ENCODE measurements around the gene RGL3. TPM values are rescaled to one million over a fixed set of nuclear protein-coding genes. Genes with fewer than 3 reads are reported as not detected.
"Not testable (repeated sequence)": the region's sequence is repeated elsewhere in the genome, so short reads cannot be mapped to it uniquely, and the experiment has no call there.

The RGL3 gene
- total RNA-seq, 1 donor from 2014 or later: 8.6 TPM

GRCh38 chr19:11400798-11401197, 18.3 kb downstream of the RGL3 start:
- ATAC-seq (ENCODE audit: poor library complexity) (no peak), DNase-seq (no peak)
- intact Hi-C loops (cut with DNase I): no loop called here

- intact Hi-C loops (cut with DNase I): no loop called here
- no peak for ATAC-seq (ENCODE audit: poor library complexity)
- DNase-seq: no peak
Measured at GRCh38 chr19:11399667-11400066, 19.4 kb downstream of the RGL3 start.

- no peak for ATAC-seq (ENCODE audit: poor library complexity)
- no peak for DNase-seq
- intact Hi-C loops (cut with DNase I): no loop called here
Measured at GRCh38 chr19:11397089-11397610, 22.0 kb downstream of the RGL3 start.

- intact Hi-C loops (cut with DNase I): no loop called here
- DNase-seq: no peak
- no peak for ATAC-seq (ENCODE audit: poor library complexity)
Measured at GRCh38 chr19:11390933-11391680, 28.0 kb downstream of the RGL3 start.

GRCh38 chr19:11390359-11390758, 28.8 kb downstream of the RGL3 start:
- no peak for DNase-seq
- intact Hi-C loops (cut with DNase I): no loop called here
- no peak for ATAC-seq (ENCODE audit: poor library complexity)

- DNase-seq: no peak
- ATAC-seq (ENCODE audit: poor library complexity): no peak
- intact Hi-C loops (cut with DNase I): loop anchor here (10.0 kb wide), 2 partner anchors 47 to 93 kb away; partner anchors contain the start of genes ODAD3, PRKCSH and TSPAN16
Measured at GRCh38 chr19:11387162-11388034, 31.7 kb downstream of the RGL3 start.

GRCh38 chr19:11384778-11385129, 34.4 kb downstream of the RGL3 start:
- no peak for DNase-seq
- ATAC-seq (ENCODE audit: poor library complexity): no peak
- intact Hi-C loops (cut with DNase I): loop anchor here (10.0 kb wide), 2 partner anchors 50 to 90 kb away; partner anchors contain the start of genes ODAD3, PRKCSH and TSPAN16

GRCh38 chr19:11383706-11384048, 35.4 kb downstream of the RGL3 start:
- DNase-seq (no peak), ATAC-seq (ENCODE audit: poor library complexity) (no peak)
- intact Hi-C loops (cut with DNase I): loop anchor here (10.0 kb wide), 2 partner anchors 51 to 89 kb away; partner anchors contain the start of genes ODAD3, PRKCSH and TSPAN16

- intact Hi-C loops (cut with DNase I): loop anchor here (10.0 kb wide), 2 partner anchors 52 to 88 kb away; partner anchors contain the start of genes ODAD3, PRKCSH and TSPAN16
Measured at GRCh38 chr19:11382898-11383705, 36.0 kb downstream of the RGL3 start.

GRCh38 chr19:11380653-11381537, 38.2 kb downstream of the RGL3 start:
- DNase-seq (peak; percentile 96), ATAC-seq (ENCODE audit: poor library complexity) (peak; percentile 91)
- intact Hi-C loops (cut with DNase I): loop anchor here (10.0 kb wide), 2 partner anchors 54 to 86 kb away; partner anchors contain the start of genes ODAD3, PRKCSH and TSPAN16

More at GRCh38 chr19:11382898-11383705, 36.0 kb downstream of the RGL3 start:
- ATAC-seq (ENCODE audit: poor library complexity) (peak; percentile 15), DNase-seq (peak; percentile 73)

- intact Hi-C loops (cut with DNase I): loop anchor here (10.0 kb wide), 2 partner anchors 55 to 85 kb away; partner anchors contain the start of genes ODAD3, PRKCSH and TSPAN16
- DNase-seq (no peak), ATAC-seq (ENCODE audit: poor library complexity) (no peak)
Measured at GRCh38 chr19:11379857-11380350, 39.2 kb downstream of the RGL3 start.

- ATAC-seq (ENCODE audit: poor library complexity); DNase-seq; intact Hi-C loops (cut with DNase I): not testable (repeated sequence)
Measured at GRCh38 chr19:11379269-11379845, 39.8 kb downstream of the RGL3 start.

GRCh38 chr19:11378319-11379189, 40.6 kb downstream of the RGL3 start:
- intact Hi-C loops (cut with DNase I): no loop called here
- DNase-seq (peak; percentile 71), ATAC-seq (ENCODE audit: poor library complexity) (no peak)

GRCh38 chr19:11377756-11378155, 41.4 kb downstream of the RGL3 start:
- intact Hi-C loops (cut with DNase I): no loop called here
- ATAC-seq (ENCODE audit: poor library complexity) (no peak), DNase-seq (no peak)

- intact Hi-C loops (cut with DNase I): no loop called here
- no peak for ATAC-seq (ENCODE audit: poor library complexity)
- no peak for DNase-seq
Measured at GRCh38 chr19:11377237-11377636, 41.9 kb downstream of the RGL3 start.

Data from Right ventricle myocardium superior (tissue), 1 donor.